NT2/D1 (cell line): ENCODE results near the gene TPM2.

Experiments used
- DNase-seq: peaks from one replicate; pipeline ENCODE4 v3.0.0-alpha.2; 2011; ENCODE audit warnings: low read depth, low spot score
- H3K27me3 ChIP-seq: 2 replicates; pipeline ENCODE4 v1.6.0; 2011; ENCODE audit warnings: mild to moderate bottlenecking; ENCODE audit not compliant: insufficient read length, insufficient read depth
- H3K36me3 ChIP-seq: 2 replicates; pipeline ENCODE4 v1.6.1; 2011; ENCODE audit warnings: mild to moderate bottlenecking, low read length, mixed read lengths; ENCODE audit not compliant: insufficient read depth, insufficient read length
- H3K4me1 ChIP-seq: 2 replicates; pipeline ENCODE4 v1.5.1; 2011; ENCODE audit not compliant: insufficient read depth, insufficient read length
- H3K4me3 ChIP-seq: 2 replicates; pipeline ENCODE4 v1.5.1; 2011; ENCODE audit warnings: low read depth; ENCODE audit not compliant: insufficient read length
- H3K9ac ChIP-seq: 2 replicates; pipeline ENCODE4 v1.6.0; 2011; ENCODE audit warnings: low read depth; ENCODE audit not compliant: insufficient read length
- H3K9me3 ChIP-seq: 2 replicates; pipeline ENCODE4 v1.5.1; 2011; ENCODE audit warnings: mild to moderate bottlenecking, low read length; ENCODE audit not compliant: insufficient read depth
- SUZ12 ChIP-seq: IDR thresholded peaks from 2 replicates; pipeline ENCODE4 v1.6.1; 2011; ENCODE audit not compliant: insufficient read length, insufficient read depth; ENCODE audit errors: extremely low read depth
- YY1 ChIP-seq: IDR thresholded peaks from 2 replicates; pipeline ENCODE4 v1.6.1; 2011; ENCODE audit not compliant: insufficient read length, insufficient read depth
- ZNF274 ChIP-seq: IDR thresholded peaks from 2 replicates; pipeline ENCODE4 v1.6.1; 2011; ENCODE audit warnings: mild to moderate bottlenecking, low read depth, low read length

Gene TPM2

GRCh38 chr9:35717132-35717870, 27.6 kb upstream of the TPM2 start:
- H3K9ac ChIP-seq = no peak overlapping the region
- H3K4me3 ChIP-seq = no peak overlapping the region
- H3K4me1 ChIP-seq = peaks cover 16% of the 10 kb centered on the region
- TF ChIP-seq ZNF274 (no peak), YY1 (no peak), SUZ12 (no peak)
- DNase-seq = no peak
- H3K36me3 ChIP-seq = peaks cover 98% of the 10 kb centered on the region
- H3K9me3 ChIP-seq = no peaks in the 10 kb centered on the region
- no peaks in the 10 kb centered on the region for H3K27me3 ChIP-seq

GRCh38 chr9:35716230-35716629, 26.5 kb upstream of the TPM2 start:
- peak overlapping the region; percentile 11 for H3K9ac ChIP-seq
- H3K4me1 ChIP-seq = peaks cover 16% of the 10 kb centered on the region
- no peak overlapping the region for H3K4me3 ChIP-seq
- TF ChIP-seq YY1 = no peak
- TF ChIP-seq SUZ12 = no peak
- TF ChIP-seq ZNF274 = no peak
- no peaks in the 10 kb centered on the region for H3K9me3 ChIP-seq
- DNase-seq = no peak
- no peaks in the 10 kb centered on the region for H3K27me3 ChIP-seq
- H3K36me3 ChIP-seq = peaks cover 97% of the 10 kb centered on the region

GRCh38 chr9:35714579-35715252, 25.0 kb upstream of the TPM2 start:
- H3K27me3 ChIP-seq = no peaks in the 10 kb centered on the region
- DNase-seq = no peak
- peaks cover 94% of the 10 kb centered on the region for H3K36me3 ChIP-seq
- H3K9me3 ChIP-seq = no peaks in the 10 kb centered on the region
- no peak for TF ChIP-seq SUZ12
- TF ChIP-seq YY1 = no peak
- no peak for TF ChIP-seq ZNF274
- peak overlapping the region; percentile 22 for H3K9ac ChIP-seq
- peaks cover 16% of the 10 kb centered on the region for H3K4me1 ChIP-seq
- H3K4me3 ChIP-seq = no peak overlapping the region

- Histone ChIP-seq H3K9ac (peak overlapping the region; percentile 15), H3K4me3 (no peak overlapping the region), H3K4me1 (peaks cover 16% of the 10 kb centered on the region), H3K9me3 (no peaks in the 10 kb centered on the region), H3K36me3 (peaks cover 92% of the 10 kb centered on the region), H3K27me3 (no peaks in the 10 kb centered on the region)
- DNase-seq = no peak
- no peak for TF ChIP-seq YY1
- no peak for TF ChIP-seq SUZ12
- no peak for TF ChIP-seq ZNF274
These were observed 24.4 kb upstream of the TPM2 start for GRCh38 chr9:35714123-35714522.

- DNase-seq = no peak
- TF ChIP-seq ZNF274 = no peak
- no peak for TF ChIP-seq YY1
- no peak for TF ChIP-seq SUZ12
- H3K36me3 ChIP-seq = peaks cover 92% of the 10 kb centered on the region
These were observed 23.9 kb upstream of the TPM2 start for GRCh38 chr9:35713578-35713977.

GRCh38 chr9:35712762-35713400, 23.2 kb upstream of the TPM2 start:
- peaks cover 92% of the 10 kb centered on the region for H3K36me3 ChIP-seq
- no peak for DNase-seq
- no peak overlapping the region for H3K9ac ChIP-seq
- H3K9me3 ChIP-seq = no peaks in the 10 kb centered on the region
- peaks cover 16% of the 10 kb centered on the region for H3K4me1 ChIP-seq
- H3K27me3 ChIP-seq = no peaks in the 10 kb centered on the region
- no peak overlapping the region for H3K4me3 ChIP-seq
- TF ChIP-seq SUZ12 (no peak), YY1 (no peak), ZNF274 (no peak)

More at GRCh38 chr9:35713578-35713977, 23.9 kb upstream of the TPM2 start:
- H3K4me1 ChIP-seq = peaks cover 16% of the 10 kb centered on the region
- H3K27me3 ChIP-seq = no peaks in the 10 kb centered on the region
- H3K4me3 ChIP-seq = no peak overlapping the region
- H3K9me3 ChIP-seq = no peaks in the 10 kb centered on the region
- peak overlapping the region; percentile 15 for H3K9ac ChIP-seq
